Gastrocnemius medialis (tissue), 4 donors: Measurements from ENCODE around the gene CDC14B.

Experiments
- CTCF ChIP-seq, 5 experiments: fragments of 450-650 bp in 3 of 5; fragments of 200-600 bp in 2 of 5; sonication (generic) in 2 of 5; IDR thresholded peaks in 4 of 5; conservative IDR thresholded peaks in 1 of 5; 1 replicate in 4 of 5; 2 replicates in 1 of 5; pipeline ENCODE4 v1.5.1; 2016 to 2019; ENCODE audit warnings: antibody characterized with exemption in 5 of 5, mild to moderate bottlenecking in 3 of 5, moderate library complexity in 3 of 5
- POLR2A ChIP-seq, 2 donors: fragments of 450-650 bp; IDR thresholded peaks; one replicate each; pipeline ENCODE4 v1.6.1; 2017; ENCODE audit warnings: antibody characterized with exemption in 2 of 2, mild to moderate bottlenecking in 2 of 2, moderate library complexity in 2 of 2

GRCh38 chr9:96514108-96514799 lies 105.4 kb downstream of the CDC14B start:
- no peak for TF ChIP-seq POLR2A (IDR thresholded peaks at IDR 0.05)
- TF ChIP-seq CTCF (IDR thresholded peaks at IDR 0.05 in 4 of 5, conservative IDR thresholded peaks at IDR 0.05 in 1 of 5): no peak
